ENCODE data around the gene SPATS2.

The SPATS2 gene

DNA sequence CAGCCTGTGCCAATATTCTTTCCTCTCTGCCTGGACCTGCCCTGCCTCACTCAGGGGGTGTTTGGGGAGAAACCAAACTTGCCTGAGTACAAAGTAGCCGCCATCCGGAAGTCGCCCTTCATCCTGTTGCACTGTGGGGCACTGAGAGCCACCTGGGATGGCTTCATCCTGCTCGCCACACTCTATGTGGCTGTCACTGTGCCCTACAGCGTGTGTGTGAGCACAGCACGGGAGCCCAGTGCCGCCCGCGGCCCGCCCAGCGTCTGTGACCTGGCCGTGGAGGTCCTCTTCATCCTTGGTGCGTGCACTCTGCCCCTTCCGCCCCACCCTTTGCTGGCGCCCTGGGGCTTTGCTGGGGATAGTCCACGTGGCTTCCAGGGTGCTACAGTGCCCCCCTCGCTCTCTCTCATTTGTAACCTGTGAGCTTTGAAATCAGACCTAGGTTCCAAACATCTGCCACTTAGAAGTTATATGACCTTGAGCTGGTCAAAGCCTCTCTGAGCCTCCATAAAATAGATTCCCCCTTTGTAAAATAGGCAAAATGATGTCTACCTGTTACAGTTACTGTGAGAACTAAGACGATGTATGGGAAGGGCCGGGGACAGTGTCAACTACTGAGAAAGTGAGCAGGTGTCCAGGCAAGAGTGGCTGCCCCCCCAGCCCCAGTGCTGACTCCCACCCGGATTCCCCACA is 176.1 kb downstream of the SPATS2 start:
- Histone ChIP-seq H3K27ac (ENCODE audit: low read depth in 2 of 2, low read length in 2 of 2) (no peak overlapping the region), H3K27me3 (ENCODE audit: control insufficient read depth in 2 of 2, insufficient read depth in 2 of 2, low read length in 2 of 2) (peaks cover 27 to 41% of the 10 kb centered on the region in 2 donors), H3K4me1 (ENCODE audit: control insufficient read depth in 2 of 2, insufficient read depth in 2 of 2, low read length in 2 of 2) (peaks cover 0 to 3% of the 10 kb centered on the region in 2 donors), H3K4me3 (ENCODE audit: low read length in 2 of 2) (no peak overlapping the region), H3K9me3 (ENCODE audit: control insufficient read depth in 2 of 2, low read length in 2 of 2) (no peaks in the 10 kb centered on the region), H3K9ac (ENCODE audit: low read depth in 1 of 2, low read length in 2 of 2) (no peak overlapping the region), H3K36me3 (ENCODE audit: control insufficient read depth in 2 of 2, insufficient read depth in 2 of 2, low read length in 2 of 2) (no peaks in the 10 kb centered on the region)

DNA sequence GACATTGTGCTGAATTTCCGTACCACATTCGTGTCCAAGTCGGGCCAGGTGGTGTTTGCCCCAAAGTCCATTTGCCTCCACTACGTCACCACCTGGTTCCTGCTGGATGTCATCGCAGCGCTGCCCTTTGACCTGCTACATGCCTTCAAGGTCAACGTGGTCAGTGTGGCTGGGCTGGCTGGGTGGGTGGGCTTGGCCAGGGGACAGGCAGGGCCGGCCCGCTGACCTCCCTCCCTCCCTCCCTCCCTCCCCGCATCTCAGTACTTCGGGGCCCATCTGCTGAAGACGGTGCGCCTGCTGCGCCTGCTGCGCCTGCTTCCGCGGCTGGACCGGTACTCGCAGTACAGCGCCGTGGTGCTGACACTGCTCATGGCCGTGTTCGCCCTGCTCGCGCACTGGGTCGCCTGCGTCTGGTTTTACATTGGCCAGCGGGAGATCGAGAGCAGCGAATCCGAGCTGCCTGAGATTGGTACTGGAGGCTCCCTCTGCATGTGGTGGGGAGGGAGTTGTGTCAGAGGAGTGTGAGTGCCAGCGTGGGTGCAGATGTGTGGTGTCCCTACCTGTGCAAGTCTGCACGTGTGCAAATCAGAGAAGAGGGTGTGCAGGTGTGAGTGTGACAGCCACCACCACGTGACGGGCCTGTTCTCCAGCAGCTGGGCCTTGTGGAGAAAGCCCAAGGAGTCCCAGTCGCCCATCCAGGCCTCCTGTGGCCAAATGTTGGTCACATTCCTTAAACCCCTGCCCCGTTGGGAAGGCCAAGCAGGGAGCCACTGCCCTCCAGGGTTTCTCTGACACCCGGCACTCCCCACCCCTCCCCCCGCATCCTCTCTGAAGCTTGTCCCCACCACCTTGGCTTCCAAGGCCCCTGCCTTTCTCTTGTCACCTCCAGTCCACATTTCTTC is 176.9 kb downstream of the SPATS2 start:
- Histone ChIP-seq H3K27me3 (ENCODE audit: control insufficient read depth in 2 of 2, insufficient read depth in 2 of 2, low read length in 2 of 2) (peaks cover 33 to 42% of the 10 kb centered on the region in 2 donors), H3K4me1 (ENCODE audit: control insufficient read depth in 2 of 2, insufficient read depth in 2 of 2, low read length in 2 of 2) (peaks cover 0 to 7% of the 10 kb centered on the region in 2 donors), H3K9ac (ENCODE audit: low read depth in 1 of 2, low read length in 2 of 2) (no peak overlapping the region), H3K4me3 (ENCODE audit: low read length in 2 of 2) (no peak overlapping the region), H3K9me3 (ENCODE audit: control insufficient read depth in 2 of 2, low read length in 2 of 2) (no peaks in the 10 kb centered on the region), H3K36me3 (ENCODE audit: control insufficient read depth in 2 of 2, insufficient read depth in 2 of 2, low read length in 2 of 2) (no peaks in the 10 kb centered on the region), H3K27ac (ENCODE audit: low read depth in 2 of 2, low read length in 2 of 2) (no peak overlapping the region)

DNA sequence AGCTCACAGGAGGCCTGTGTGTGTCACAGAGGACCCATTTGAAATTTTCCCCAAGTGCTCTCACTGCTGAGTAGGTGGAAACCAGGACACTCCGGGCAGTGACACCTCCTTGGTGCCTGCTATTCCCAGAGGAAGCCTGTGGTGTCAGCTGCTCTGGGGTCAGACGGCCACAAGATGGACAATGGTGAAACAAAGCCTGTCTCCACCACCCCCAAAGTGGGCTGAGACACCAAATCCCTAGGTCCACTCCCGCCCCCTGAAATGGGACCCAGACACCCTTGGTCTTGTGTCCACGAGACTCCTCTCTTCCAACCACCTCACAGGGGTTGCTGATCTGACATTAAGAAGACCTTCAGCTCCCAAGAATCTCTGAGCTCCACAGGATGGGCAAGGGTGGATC is 178.6 kb downstream of the SPATS2 start:
- no peaks in the 10 kb centered on the region for H3K9me3 ChIP-seq (ENCODE audit: control insufficient read depth in 2 of 2, low read length in 2 of 2)
- H3K4me1 ChIP-seq (ENCODE audit: control insufficient read depth in 2 of 2, insufficient read depth in 2 of 2, low read length in 2 of 2): peaks cover 0 to 5% of the 10 kb centered on the region in 2 donors
- H3K27me3 ChIP-seq (ENCODE audit: control insufficient read depth in 2 of 2, insufficient read depth in 2 of 2, low read length in 2 of 2): peaks cover 24 to 31% of the 10 kb centered on the region in 2 donors
- H3K27ac ChIP-seq (ENCODE audit: low read depth in 2 of 2, low read length in 2 of 2): no peak overlapping the region
- H3K4me3 ChIP-seq (ENCODE audit: low read length in 2 of 2): no peak overlapping the region
- no peak overlapping the region for H3K9ac ChIP-seq (ENCODE audit: low read depth in 1 of 2, low read length in 2 of 2)
- no peaks in the 10 kb centered on the region for H3K36me3 ChIP-seq (ENCODE audit: control insufficient read depth in 2 of 2, insufficient read depth in 2 of 2, low read length in 2 of 2)

- H3K27me3 ChIP-seq (ENCODE audit: control insufficient read depth in 2 of 2, insufficient read depth in 2 of 2, low read length in 2 of 2): peaks cover 21 to 31% of the 10 kb centered on the region in 2 donors
- H3K4me3 ChIP-seq (ENCODE audit: low read length in 2 of 2): no peak overlapping the region
- no peak overlapping the region for H3K27ac ChIP-seq (ENCODE audit: low read depth in 2 of 2, low read length in 2 of 2)
Measured at GRCh38 chr12:49546481-49546880, 179.2 kb downstream of the SPATS2 start.

DNA sequence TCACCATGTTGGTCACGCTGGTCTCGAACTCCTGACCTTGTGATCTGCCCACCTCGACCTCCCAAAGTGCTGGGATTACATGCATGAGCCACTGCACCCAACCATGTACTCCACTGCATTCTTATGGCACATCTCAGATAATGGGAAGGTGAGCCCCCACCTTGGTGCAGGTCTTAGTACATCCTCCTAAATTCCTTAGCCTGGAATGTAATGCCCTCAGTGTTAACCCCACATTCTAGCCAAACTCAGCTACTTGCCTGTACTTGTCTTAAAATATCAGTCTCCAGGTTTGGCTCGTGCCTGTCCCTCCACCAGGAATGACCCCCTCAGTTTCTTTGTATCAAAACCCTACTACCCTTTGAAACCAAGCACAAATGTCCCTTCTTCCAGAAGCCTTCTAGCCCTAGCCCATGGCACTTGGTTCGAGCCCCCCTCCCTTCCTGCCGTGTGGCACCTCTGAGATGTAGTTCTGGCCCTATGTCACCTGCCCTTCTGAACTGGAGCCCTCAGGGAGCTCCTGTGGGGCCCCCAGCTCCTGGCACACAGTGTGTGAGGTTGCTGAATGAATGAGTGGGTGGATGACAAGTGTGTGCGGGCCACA is 179.9 kb downstream of the SPATS2 start:
- no peaks in the 10 kb centered on the region for H3K9me3 ChIP-seq (ENCODE audit: control insufficient read depth in 2 of 2, low read length in 2 of 2)
- H3K36me3 ChIP-seq (ENCODE audit: control insufficient read depth in 2 of 2, insufficient read depth in 2 of 2, low read length in 2 of 2): no peaks in the 10 kb centered on the region
- no peak overlapping the region for H3K4me3 ChIP-seq (ENCODE audit: low read length in 2 of 2)
- H3K27ac ChIP-seq (ENCODE audit: low read depth in 2 of 2, low read length in 2 of 2): no peak overlapping the region
- H3K9ac ChIP-seq (ENCODE audit: low read depth in 1 of 2, low read length in 2 of 2): no peak overlapping the region
- H3K4me1 ChIP-seq (ENCODE audit: control insufficient read depth in 2 of 2, insufficient read depth in 2 of 2, low read length in 2 of 2): peaks cover 0 to 5% of the 10 kb centered on the region in 2 donors
- H3K27me3 ChIP-seq (ENCODE audit: control insufficient read depth in 2 of 2, insufficient read depth in 2 of 2, low read length in 2 of 2): peaks cover 21 to 31% of the 10 kb centered on the region in 2 donors

More at GRCh38 chr12:49546481-49546880, 179.2 kb downstream of the SPATS2 start:
- H3K9ac ChIP-seq (ENCODE audit: low read depth in 1 of 2, low read length in 2 of 2): no peak overlapping the region
- H3K9me3 ChIP-seq (ENCODE audit: control insufficient read depth in 2 of 2, low read length in 2 of 2): no peaks in the 10 kb centered on the region
- H3K4me1 ChIP-seq (ENCODE audit: control insufficient read depth in 2 of 2, insufficient read depth in 2 of 2, low read length in 2 of 2): peaks cover 0 to 5% of the 10 kb centered on the region in 2 donors
- no peaks in the 10 kb centered on the region for H3K36me3 ChIP-seq (ENCODE audit: control insufficient read depth in 2 of 2, insufficient read depth in 2 of 2, low read length in 2 of 2)

GRCh38 chr12:49548481-49548821 is 181.2 kb downstream of the SPATS2 start:
- Histone ChIP-seq H3K9me3 (ENCODE audit: control insufficient read depth in 2 of 2, low read length in 2 of 2) (no peaks in the 10 kb centered on the region), H3K4me1 (ENCODE audit: control insufficient read depth in 2 of 2, insufficient read depth in 2 of 2, low read length in 2 of 2) (peaks cover 0 to 5% of the 10 kb centered on the region in 2 donors), H3K4me3 (ENCODE audit: low read length in 2 of 2) (peak overlapping the region in 1 of 2 donors; percentile 38), H3K9ac (ENCODE audit: low read depth in 1 of 2, low read length in 2 of 2) (no peak overlapping the region), H3K36me3 (ENCODE audit: control insufficient read depth in 2 of 2, insufficient read depth in 2 of 2, low read length in 2 of 2) (no peaks in the 10 kb centered on the region), H3K27me3 (ENCODE audit: control insufficient read depth in 2 of 2, insufficient read depth in 2 of 2, low read length in 2 of 2) (peaks cover 21 to 31% of the 10 kb centered on the region in 2 donors), H3K27ac (ENCODE audit: low read depth in 2 of 2, low read length in 2 of 2) (no peak overlapping the region)

DNA sequence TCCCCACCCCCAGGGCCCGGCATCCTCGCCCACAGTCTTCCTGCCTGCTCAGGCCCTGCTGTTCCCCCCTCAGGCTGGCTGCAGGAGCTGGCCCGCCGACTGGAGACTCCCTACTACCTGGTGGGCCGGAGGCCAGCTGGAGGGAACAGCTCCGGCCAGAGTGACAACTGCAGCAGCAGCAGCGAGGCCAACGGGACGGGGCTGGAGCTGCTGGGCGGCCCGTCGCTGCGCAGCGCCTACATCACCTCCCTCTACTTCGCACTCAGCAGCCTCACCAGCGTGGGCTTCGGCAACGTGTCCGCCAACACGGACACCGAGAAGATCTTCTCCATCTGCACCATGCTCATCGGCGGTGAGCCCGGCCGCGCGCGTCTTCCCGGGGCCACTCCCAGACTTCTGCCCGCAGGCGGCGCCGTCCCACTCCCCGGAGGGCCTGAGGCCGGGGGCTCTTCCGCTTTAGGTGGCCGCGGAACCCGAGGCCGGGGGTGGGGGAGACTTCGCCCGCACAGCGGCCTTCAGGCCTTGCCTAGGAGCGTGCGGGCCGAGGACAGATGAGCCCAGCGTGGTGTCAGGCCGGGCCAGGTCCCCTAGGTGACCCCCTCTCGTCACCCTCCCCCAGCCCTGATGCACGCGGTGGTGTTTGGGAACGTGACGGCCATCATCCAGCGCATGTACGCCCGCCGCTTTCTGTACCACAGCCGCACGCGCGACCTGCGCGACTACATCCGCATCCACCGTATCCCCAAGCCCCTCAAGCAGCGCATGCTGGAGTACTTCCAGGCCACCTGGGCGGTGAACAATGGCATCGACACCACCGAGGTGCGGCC is 181.8 kb downstream of the SPATS2 start:
- peak overlapping the region; percentile 38 to 52 for H3K4me3 ChIP-seq (ENCODE audit: low read length in 2 of 2)
- H3K9ac ChIP-seq (ENCODE audit: low read depth in 1 of 2, low read length in 2 of 2): peak overlapping the region in 1 of 2 donors; percentile 31
- peaks cover 21 to 31% of the 10 kb centered on the region in 2 donors for H3K27me3 ChIP-seq (ENCODE audit: control insufficient read depth in 2 of 2, insufficient read depth in 2 of 2, low read length in 2 of 2)
- no peaks in the 10 kb centered on the region for H3K9me3 ChIP-seq (ENCODE audit: control insufficient read depth in 2 of 2, low read length in 2 of 2)
- no peaks in the 10 kb centered on the region for H3K36me3 ChIP-seq (ENCODE audit: control insufficient read depth in 2 of 2, insufficient read depth in 2 of 2, low read length in 2 of 2)
- peaks cover 0 to 5% of the 10 kb centered on the region in 2 donors for H3K4me1 ChIP-seq (ENCODE audit: control insufficient read depth in 2 of 2, insufficient read depth in 2 of 2, low read length in 2 of 2)
- no peak overlapping the region for H3K27ac ChIP-seq (ENCODE audit: low read depth in 2 of 2, low read length in 2 of 2)

- no peak overlapping the region for H3K9ac ChIP-seq (ENCODE audit: low read depth in 1 of 2, low read length in 2 of 2)
- H3K27ac ChIP-seq (ENCODE audit: low read depth in 2 of 2, low read length in 2 of 2): no peak overlapping the region
- H3K27me3 ChIP-seq (ENCODE audit: control insufficient read depth in 2 of 2, insufficient read depth in 2 of 2, low read length in 2 of 2): peaks cover 17 to 26% of the 10 kb centered on the region in 2 donors
Measured at GRCh38 chr12:49549735-49550692, 182.8 kb downstream of the SPATS2 start.

More at GRCh38 chr12:49549735-49550692, 182.8 kb downstream of the SPATS2 start:
- Histone ChIP-seq H3K4me1 (ENCODE audit: control insufficient read depth in 2 of 2, insufficient read depth in 2 of 2, low read length in 2 of 2) (peaks cover 0 to 5% of the 10 kb centered on the region in 2 donors), H3K4me3 (ENCODE audit: low read length in 2 of 2) (no peak overlapping the region), H3K9me3 (ENCODE audit: control insufficient read depth in 2 of 2, low read length in 2 of 2) (no peaks in the 10 kb centered on the region), H3K36me3 (ENCODE audit: control insufficient read depth in 2 of 2, insufficient read depth in 2 of 2, low read length in 2 of 2) (no peaks in the 10 kb centered on the region)

All from mucosa of rectum (tissue), 2 donors.